ENCODE data around the gene CIB4.

- no peak for TF ChIP-seq POLR2A (IDR thresholded peaks at IDR 0.05)
- TF ChIP-seq CTCF (IDR thresholded peaks at IDR 0.05), result no peak
Measured at GRCh38 chr2:26598996-26599373, 42.2 kb downstream of the CIB4 start.
